Colonic mucosa (tissue), 4 donors: ENCODE data around the gene SLIT1. TPM values are rescaled to one million over a fixed set of nuclear protein-coding genes. Genes with fewer than 3 reads are reported as not detected.

Experiments used
- DNase-seq: peaks from one replicate; pipeline ENCODE4 v3.0.0-alpha.2; 2020
- H3K27ac ChIP-seq: fragments of 200-600 bp; one replicate; pipeline ENCODE4 v1.8.0; 2021
- H3K27me3 ChIP-seq: fragments of 200-600 bp; one replicate; pipeline ENCODE4 v1.8.0; 2021
- H3K36me3 ChIP-seq: fragments of 200-600 bp; one replicate; pipeline ENCODE4 v1.8.0; 2021
- H3K4me1 ChIP-seq: fragments of 200-600 bp; one replicate; pipeline ENCODE4 v1.8.0; 2021; ENCODE audit warnings: mild to moderate bottlenecking
- H3K4me3 ChIP-seq: fragments of 200-600 bp; one replicate; pipeline ENCODE4 v1.8.0; 2021
- H3K9ac ChIP-seq, 2 donors: one replicate each; pipeline ENCODE4 v1.7.0; 2013; ENCODE audit warnings: control low read depth in 2 of 2, low read depth in 2 of 2, low read length in 2 of 2
- H3K9me3 ChIP-seq: fragments of 200-600 bp; one replicate; pipeline ENCODE4 v1.8.0; 2021
- intact Hi-C: fragments of 100-400 bp; cut with DNase I; formaldehyde crosslinking; loops from one replicate; pipeline ENCODE4 v1.14.1; 2022
- total RNA-seq, 2 donors: library from RNA; stranded (reverse); fragmentation: NEBNext Ultra II Directional in 1 of 2; extraction: Animal tissue kit (Norgen Biotek cat#: 25700) in 1 of 2; gene quantifications; one replicate each; pipeline ENCODE4 v1.2.1, GENCODE V29; 2021
- TF ChIP-seq, protein P1 (sequence below): fragments of 200-600 bp; IDR thresholded peaks from one replicate; pipeline ENCODE4 v1.8.0; 2022; ENCODE audit warnings: antibody characterized with exemption, mild to moderate bottlenecking
- donor health status: healthy.
- donor health status: DM: no; HTN: no; CAD: no.
- donor health status: DM: no; HTN: no; CAD: no.

Gene SLIT1
- total RNA-seq, 2 donors from 2014 or later = 0.17 to 0.24 TPM

DNA sequence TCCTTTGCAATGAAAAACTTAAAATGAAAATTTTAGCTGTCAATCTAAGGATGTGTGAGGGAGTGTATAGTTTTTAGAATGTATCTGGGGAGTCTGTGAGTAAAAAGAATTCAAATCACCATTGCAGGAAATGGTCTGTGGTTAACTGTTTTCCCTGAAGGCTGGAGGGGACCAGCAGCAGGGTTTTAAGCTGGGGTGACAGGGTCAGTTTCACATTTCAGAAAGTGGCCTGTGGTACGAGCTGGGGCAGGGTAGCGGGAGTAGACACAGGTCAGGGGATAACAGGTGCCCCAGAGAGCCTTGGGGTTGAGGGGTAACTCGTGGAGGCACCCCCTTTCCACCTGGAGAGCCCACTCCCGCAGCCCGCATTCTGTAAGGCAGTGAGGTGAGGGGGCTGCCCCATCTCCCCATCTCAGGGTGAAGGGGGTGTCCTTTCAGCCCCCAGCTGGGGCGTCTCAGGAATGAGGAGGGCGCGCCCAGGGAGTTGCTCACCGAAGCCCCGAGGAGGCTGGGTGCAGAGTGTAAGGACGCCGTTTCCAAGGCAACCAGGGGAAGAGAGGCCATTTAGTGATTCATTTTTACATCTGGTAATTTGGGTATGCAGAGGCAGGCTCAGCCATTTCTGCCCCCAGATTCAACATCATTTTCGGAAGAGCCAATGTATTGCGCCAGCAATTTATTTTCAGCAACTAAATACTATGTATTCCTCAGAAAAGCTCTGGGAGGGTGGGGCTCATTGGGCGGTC is 168.9 kb downstream of the SLIT1 start:
- no peak overlapping the region for H3K27ac ChIP-seq
- no peak overlapping the region for H3K4me3 ChIP-seq
- intact Hi-C loops = no loop called here
- H3K27me3 ChIP-seq = no peaks in the 10 kb centered on the region
- DNase-seq = no peak
- H3K9me3 ChIP-seq = no peaks in the 10 kb centered on the region
- no peak overlapping the region for H3K9ac ChIP-seq
- TF ChIP-seq, protein P1, sequence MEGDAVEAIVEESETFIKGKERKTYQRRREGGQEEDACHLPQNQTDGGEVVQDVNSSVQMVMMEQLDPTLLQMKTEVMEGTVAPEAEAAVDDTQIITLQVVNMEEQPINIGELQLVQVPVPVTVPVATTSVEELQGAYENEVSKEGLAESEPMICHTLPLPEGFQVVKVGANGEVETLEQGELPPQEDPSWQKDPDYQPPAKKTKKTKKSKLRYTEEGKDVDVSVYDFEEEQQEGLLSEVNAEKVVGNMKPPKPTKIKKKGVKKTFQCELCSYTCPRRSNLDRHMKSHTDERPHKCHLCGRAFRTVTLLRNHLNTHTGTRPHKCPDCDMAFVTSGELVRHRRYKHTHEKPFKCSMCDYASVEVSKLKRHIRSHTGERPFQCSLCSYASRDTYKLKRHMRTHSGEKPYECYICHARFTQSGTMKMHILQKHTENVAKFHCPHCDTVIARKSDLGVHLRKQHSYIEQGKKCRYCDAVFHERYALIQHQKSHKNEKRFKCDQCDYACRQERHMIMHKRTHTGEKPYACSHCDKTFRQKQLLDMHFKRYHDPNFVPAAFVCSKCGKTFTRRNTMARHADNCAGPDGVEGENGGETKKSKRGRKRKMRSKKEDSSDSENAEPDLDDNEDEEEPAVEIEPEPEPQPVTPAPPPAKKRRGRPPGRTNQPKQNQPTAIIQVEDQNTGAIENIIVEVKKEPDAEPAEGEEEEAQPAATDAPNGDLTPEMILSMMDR = no peak
- no peaks in the 10 kb centered on the region for H3K36me3 ChIP-seq
- no peaks in the 10 kb centered on the region for H3K4me1 ChIP-seq

DNA sequence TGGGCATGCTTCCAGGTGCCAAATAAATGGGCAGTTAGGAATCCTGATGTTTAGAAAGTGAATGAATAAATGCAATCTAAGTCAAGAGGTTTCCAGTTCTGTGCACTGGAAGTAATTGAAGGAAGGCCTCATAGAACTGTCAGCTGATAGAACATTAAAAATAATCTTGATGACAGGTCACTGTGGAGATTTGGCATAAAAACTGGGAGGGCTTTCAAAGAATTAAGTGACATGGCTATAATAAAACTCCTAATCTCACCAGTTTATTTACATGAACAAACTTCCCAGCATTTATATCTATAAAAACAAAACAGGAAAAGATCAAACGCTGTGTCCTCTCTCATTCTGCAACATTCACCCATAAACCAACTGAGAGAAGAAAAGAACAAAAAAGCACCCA is 170.5 kb downstream of the SLIT1 start:
- Histone ChIP-seq H3K9ac (no peak overlapping the region), H3K4me1 (no peaks in the 10 kb centered on the region), H3K27me3 (no peaks in the 10 kb centered on the region), H3K9me3 (no peaks in the 10 kb centered on the region), H3K4me3 (no peak overlapping the region), H3K27ac (no peak overlapping the region), H3K36me3 (no peaks in the 10 kb centered on the region)
- DNase-seq = no peak
- intact Hi-C loops = no loop called here
- TF ChIP-seq, protein P1 = no peak

DNA sequence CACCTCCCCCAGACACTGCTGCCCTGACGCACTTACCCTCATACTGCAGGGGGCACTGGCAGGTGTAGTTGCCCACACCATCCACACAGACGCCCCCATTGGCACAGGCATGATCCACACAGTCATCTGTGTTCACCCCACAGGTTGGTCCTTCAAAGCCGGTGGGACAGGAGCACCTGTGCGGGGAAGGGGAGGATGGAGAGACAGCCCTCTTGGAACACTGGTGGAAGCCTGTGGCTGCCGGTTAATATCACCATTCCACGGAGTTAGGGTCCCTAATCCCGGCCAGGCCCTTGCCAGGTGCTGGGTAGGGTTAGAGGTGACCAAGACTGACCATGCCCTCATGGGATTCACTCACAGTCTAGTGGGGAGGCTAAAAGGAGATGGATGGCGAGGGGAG is 171.8 kb downstream of the SLIT1 start:
- H3K9me3 ChIP-seq = no peaks in the 10 kb centered on the region
- no peak overlapping the region for H3K4me3 ChIP-seq
- H3K9ac ChIP-seq = no peak overlapping the region
- TF ChIP-seq, protein P1 = no peak
- intact Hi-C loops = no loop called here
- H3K4me1 ChIP-seq = no peaks in the 10 kb centered on the region
- H3K36me3 ChIP-seq = no peaks in the 10 kb centered on the region
- H3K27ac ChIP-seq = no peak overlapping the region
- no peaks in the 10 kb centered on the region for H3K27me3 ChIP-seq
- no peak for DNase-seq

DNA sequence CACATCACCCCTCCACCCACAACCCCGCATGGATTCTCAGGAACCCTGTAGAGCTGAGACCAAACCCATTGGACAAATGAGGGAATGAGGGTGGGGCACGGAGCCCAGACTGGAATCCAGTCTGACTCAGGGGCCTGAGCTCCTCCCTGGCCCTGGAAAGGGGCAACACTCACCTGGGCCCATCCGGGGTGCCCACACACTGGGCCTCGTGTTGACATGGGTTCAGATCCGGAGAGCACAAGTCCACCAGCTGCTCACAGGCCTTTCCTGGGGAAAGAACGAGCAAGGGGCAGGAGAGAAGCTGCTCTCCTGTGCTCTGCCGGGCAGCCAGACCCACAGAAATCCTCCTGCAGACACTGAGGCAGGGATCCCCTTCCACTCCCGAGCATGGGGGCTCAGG is 172.2 kb downstream of the SLIT1 start:
- DNase-seq = no peak
- Histone ChIP-seq H3K9me3 (no peaks in the 10 kb centered on the region), H3K4me1 (no peaks in the 10 kb centered on the region), H3K27ac (no peak overlapping the region), H3K9ac (no peak overlapping the region), H3K27me3 (no peaks in the 10 kb centered on the region), H3K4me3 (no peak overlapping the region), H3K36me3 (no peaks in the 10 kb centered on the region)
- TF ChIP-seq, protein P1 = no peak
- intact Hi-C loops = no loop called here

DNA sequence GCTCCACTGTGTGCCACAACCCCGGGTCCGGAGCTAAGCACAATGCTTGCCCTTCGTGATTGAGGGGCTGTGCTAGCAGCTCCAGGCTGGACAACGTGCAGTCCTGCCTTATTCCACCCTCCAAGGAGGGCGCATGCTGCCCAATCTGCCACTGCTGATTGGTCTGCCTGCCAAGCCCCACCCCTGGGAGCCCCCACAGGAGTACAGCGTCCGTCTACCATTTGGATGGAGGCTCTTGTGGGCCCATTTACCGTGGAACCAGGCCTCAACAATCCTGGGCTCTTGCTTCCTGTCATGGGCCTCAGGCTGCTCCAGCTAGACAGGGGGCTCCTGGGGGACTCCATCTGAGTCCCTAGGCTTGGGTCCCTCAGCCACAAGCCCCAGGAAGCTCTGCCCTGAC is 173.3 kb downstream of the SLIT1 start:
- intact Hi-C loops = no loop called here

More for the DNA sequence above, 173.3 kb downstream of the SLIT1 start:
- Histone ChIP-seq H3K9me3 (no peaks in the 10 kb centered on the region), H3K27me3 (no peaks in the 10 kb centered on the region), H3K27ac (no peak overlapping the region), H3K4me3 (no peak overlapping the region), H3K4me1 (no peaks in the 10 kb centered on the region), H3K36me3 (no peaks in the 10 kb centered on the region), H3K9ac (no peak overlapping the region)
- TF ChIP-seq, protein P1 = no peak
- no peak for DNase-seq
